CD4-positive, alpha-beta T cell (primary cell): ENCODE measurements around the gene GAS6. TPM values are rescaled to one million over a fixed set of nuclear protein-coding genes. Genes with fewer than 3 reads are reported as not detected.

Experiments used
- ATAC-seq: fragments of 200-7000 bp; cut with Tn5 transposase; one replicate; pipeline ENCODE4 v1.10.0; 2022; ENCODE audit warnings: mild to moderate bottlenecking; ENCODE audit not compliant: poor library complexity
- CTCF ChIA-PET: fragments of 350-600 bp; sonication (Branson Sonifier 250); formaldehyde crosslinking; loops from one replicate; lab custom pipeline; 2021; ENCODE audit warnings: antibody characterized with exemption, inconsistent platforms; lab: Charles Lee
- POLR2A ChIA-PET: fragments of 350-600 bp; sonication (Branson Sonifier 250); formaldehyde crosslinking; loops from one replicate; lab custom pipeline; 2021; ENCODE audit warnings: antibody characterized with exemption, inconsistent platforms; lab: Charles Lee
- DNase-seq, 14 experiments: peaks; one replicate each; pipeline ENCODE4 v3.0.0-alpha.2; 2013 to 2020; ENCODE audit warnings: mixed read lengths in 2 of 14
- H3K27ac ChIP-seq, 2 donors: one replicate each; pipeline versions ENCODE4 v1.5.1 to v1.7.0; 2013; ENCODE audit warnings: low read length in 2 of 2, low read depth in 1 of 2, mild to moderate bottlenecking in 1 of 2
- H3K27me3 ChIP-seq, 2 experiments: 1 replicate in 1 of 2; 2 replicates in 1 of 2; pipeline versions ENCODE4 v1.6.1 to v1.7.0; 2013; ENCODE audit warnings: low read length in 2 of 2, control low read depth in 1 of 2, mild to moderate bottlenecking in 1 of 2, moderate library complexity in 1 of 2; ENCODE audit not compliant: insufficient read depth in 2 of 2, control insufficient read depth in 1 of 2
- H3K36me3 ChIP-seq: one replicate; pipeline ENCODE4 v1.6.1; 2013; ENCODE audit warnings: low read length, control low read depth; ENCODE audit not compliant: insufficient read depth
- H3K4me1 ChIP-seq: one replicate; pipeline ENCODE4 v1.6.1; 2013; ENCODE audit warnings: low read length, control low read depth; ENCODE audit not compliant: insufficient read depth
- H3K4me3 ChIP-seq: one replicate; pipeline ENCODE4 v1.5.1; 2013; ENCODE audit warnings: mild to moderate bottlenecking, low read length, moderate library complexity
- H3K9me3 ChIP-seq, 2 experiments: 1 replicate in 1 of 2; 2 replicates in 1 of 2; pipeline versions ENCODE4 v1.6.1 to v1.7.0; 2013; ENCODE audit warnings: low read length in 2 of 2, mild to moderate bottlenecking in 2 of 2, control low read depth in 1 of 2, moderate library complexity in 1 of 2; ENCODE audit not compliant: control insufficient read depth in 1 of 2, insufficient read depth in 1 of 2
- H3K27ac Mint-ChIP-seq: one replicate; pipeline ENCODE4 v1.8.0; 2020; ENCODE audit warnings: mixed read lengths
- H3K27me3 Mint-ChIP-seq: one replicate; pipeline ENCODE4 v1.8.0; 2021; ENCODE audit warnings: mixed read lengths
- H3K36me3 Mint-ChIP-seq: one replicate; pipeline ENCODE4 v1.8.0; 2021; ENCODE audit warnings: low read depth, mixed read lengths
- H3K4me1 Mint-ChIP-seq: one replicate; pipeline ENCODE4 v1.8.0; 2021; ENCODE audit warnings: low read depth, mixed read lengths
- H3K4me3 Mint-ChIP-seq: one replicate; pipeline ENCODE4 v1.8.0; 2020; ENCODE audit warnings: mild to moderate bottlenecking, mixed read lengths
- H3K9me3 Mint-ChIP-seq: one replicate; pipeline ENCODE4 v1.8.0; 2020; ENCODE audit warnings: mixed read lengths
- intact Hi-C, 2 experiments: fragments of 100-400 bp; cut with DNase I in 1 of 2; cut with micrococcal nuclease in 1 of 2; formaldehyde crosslinking; loops; one replicate each; pipeline versions ENCODE4 v1.15.1 to v1.9.0; 2023 to 2025; cut with DNase I, micrococcal nuclease
- total RNA-seq, 174 experiments: library from RNA in 2 of 174; stranded (reverse) in 2 of 174; gene quantifications; one replicate each; pipeline ENCODE4 v1.2.3 and lab custom pipeline; 2021 to 2026
- TF ChIP-seq, protein P1 (sequence below): fragments of 200-600 bp; IDR thresholded peaks from one replicate; pipeline ENCODE4 v1.8.0; 2022; ENCODE audit warnings: antibody characterized with exemption, mild to moderate bottlenecking

GAS6 gene
- total RNA-seq, 2 experiments from 2014 or later, result 0.52 to 1.0 TPM

DNA sequence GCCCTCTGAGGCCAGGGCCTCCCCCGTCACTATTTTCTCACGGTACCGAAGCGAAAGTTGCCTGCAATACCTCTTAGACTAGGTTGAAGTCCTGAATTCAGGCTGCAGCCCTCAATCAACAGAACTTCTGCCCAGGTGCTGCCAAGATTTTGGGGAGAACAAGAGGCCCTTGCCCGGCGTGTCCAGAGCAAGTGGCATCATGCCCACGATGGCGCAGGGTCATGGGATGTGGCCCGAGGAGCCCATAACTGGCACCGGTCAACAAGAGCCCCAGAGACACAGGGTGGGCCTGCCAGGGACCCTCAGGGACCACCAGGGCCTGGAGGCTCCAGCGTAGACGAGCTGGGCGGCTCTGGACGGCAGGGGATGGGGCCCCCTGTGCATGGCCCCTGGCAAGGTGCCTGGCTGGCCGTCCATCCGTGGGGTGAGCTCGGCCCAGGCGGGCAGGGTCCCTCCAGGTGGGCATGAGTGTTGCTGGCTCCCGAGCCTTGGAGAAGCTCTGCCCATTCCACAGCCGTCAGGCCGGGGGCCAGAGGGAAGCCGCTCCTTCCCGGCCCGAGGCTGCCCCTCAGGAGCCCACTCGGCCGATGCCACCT, 45.1 kb downstream of the GAS6 start:
- POLR2A ChIA-PET, result no interaction called here
- Mint-ChIP-seq H3K4me3 (no peak overlapping the region), H3K27me3 (no peaks in the 10 kb centered on the region)

DNA sequence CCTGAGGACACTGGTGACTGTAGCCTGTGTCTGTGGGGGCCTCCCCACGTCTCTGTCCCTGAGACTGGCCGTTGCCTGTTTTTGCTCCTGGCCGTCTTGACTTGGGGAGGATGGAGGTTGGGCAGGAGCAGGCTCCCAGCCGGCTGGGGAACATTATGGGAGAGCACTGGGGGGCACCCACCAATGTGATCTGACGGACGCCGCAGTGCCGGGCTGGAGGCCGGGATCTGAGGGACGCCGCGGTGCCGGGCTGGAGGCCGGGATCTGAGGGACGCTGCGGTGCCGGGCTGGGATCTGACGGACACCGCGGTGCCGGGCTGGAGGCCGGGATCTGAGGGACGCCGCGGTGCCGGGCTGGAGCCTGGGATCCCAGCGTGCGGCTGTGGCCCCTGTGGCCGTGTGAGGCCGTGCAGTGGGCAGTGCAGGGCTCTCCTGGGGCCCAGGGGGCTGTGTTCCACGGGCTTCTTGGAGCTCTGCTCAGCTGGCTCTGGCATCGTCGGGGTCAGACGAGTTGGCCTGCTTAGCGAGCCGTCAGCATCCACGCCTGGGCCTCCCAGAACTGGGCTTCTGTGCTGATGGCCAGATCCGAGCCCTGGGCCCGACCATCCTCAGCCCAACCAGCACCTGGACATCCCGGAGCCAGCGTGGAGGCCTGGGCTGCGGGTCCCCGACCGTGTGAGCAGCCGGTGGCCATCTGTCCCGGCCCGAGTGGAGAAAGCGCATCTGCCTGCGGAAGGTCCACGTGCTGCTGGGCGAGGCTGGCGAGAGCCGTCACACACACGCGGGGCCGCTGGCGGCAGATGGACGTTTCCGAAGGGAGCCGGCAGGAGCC, 45.8 kb downstream of the GAS6 start:
- no peaks in the 10 kb centered on the region for H3K9me3 Mint-ChIP-seq
- POLR2A ChIA-PET, result interaction anchor here (0.6 kb wide), 1 partner anchor 249 kb away, joined by 3 read pairs; no protein-coding TSS in a partner anchor

More for the DNA sequence above, 45.1 kb downstream of the GAS6 start:
- peaks cover 8% of the 10 kb centered on the region for H3K36me3 Mint-ChIP-seq
- Histone ChIP-seq H3K27ac (no peak overlapping the region), H3K4me1 (peaks cover 17% of the 10 kb centered on the region), H3K27me3 (no peaks in the 10 kb centered on the region), H3K36me3 (no peaks in the 10 kb centered on the region), H3K9me3 (peaks cover 0 to 21% of the 10 kb centered on the region in 2 experiments), H3K4me3 (no peak overlapping the region)
- DNase-seq (no peak), ATAC-seq (no peak)
- peaks cover 23% of the 10 kb centered on the region for H3K4me1 Mint-ChIP-seq
- CTCF ChIA-PET, result no interaction called here
- no peaks in the 10 kb centered on the region for H3K9me3 Mint-ChIP-seq
- TF ChIP-seq, protein P1, sequence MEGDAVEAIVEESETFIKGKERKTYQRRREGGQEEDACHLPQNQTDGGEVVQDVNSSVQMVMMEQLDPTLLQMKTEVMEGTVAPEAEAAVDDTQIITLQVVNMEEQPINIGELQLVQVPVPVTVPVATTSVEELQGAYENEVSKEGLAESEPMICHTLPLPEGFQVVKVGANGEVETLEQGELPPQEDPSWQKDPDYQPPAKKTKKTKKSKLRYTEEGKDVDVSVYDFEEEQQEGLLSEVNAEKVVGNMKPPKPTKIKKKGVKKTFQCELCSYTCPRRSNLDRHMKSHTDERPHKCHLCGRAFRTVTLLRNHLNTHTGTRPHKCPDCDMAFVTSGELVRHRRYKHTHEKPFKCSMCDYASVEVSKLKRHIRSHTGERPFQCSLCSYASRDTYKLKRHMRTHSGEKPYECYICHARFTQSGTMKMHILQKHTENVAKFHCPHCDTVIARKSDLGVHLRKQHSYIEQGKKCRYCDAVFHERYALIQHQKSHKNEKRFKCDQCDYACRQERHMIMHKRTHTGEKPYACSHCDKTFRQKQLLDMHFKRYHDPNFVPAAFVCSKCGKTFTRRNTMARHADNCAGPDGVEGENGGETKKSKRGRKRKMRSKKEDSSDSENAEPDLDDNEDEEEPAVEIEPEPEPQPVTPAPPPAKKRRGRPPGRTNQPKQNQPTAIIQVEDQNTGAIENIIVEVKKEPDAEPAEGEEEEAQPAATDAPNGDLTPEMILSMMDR, result no peak
- intact Hi-C loops, result loop anchor here (5.0 kb wide), 3 partner anchors 84 to 409 kb away; no protein-coding TSS in a partner anchor
- H3K27ac Mint-ChIP-seq, result no peak overlapping the region

More for the DNA sequence above, 45.8 kb downstream of the GAS6 start:
- intact Hi-C loops, result loop anchor here (1.0 to 5.0 kb wide), 4 partner anchors 84 to 409 kb away; no protein-coding TSS in a partner anchor
- Histone ChIP-seq H3K36me3 (no peaks in the 10 kb centered on the region), H3K4me1 (peaks cover 17% of the 10 kb centered on the region), H3K27me3 (no peaks in the 10 kb centered on the region), H3K4me3 (no peak overlapping the region), H3K27ac (no peak overlapping the region), H3K9me3 (peaks cover 0 to 15% of the 10 kb centered on the region in 2 experiments)
- H3K4me1 Mint-ChIP-seq, result peaks cover 23% of the 10 kb centered on the region
- H3K36me3 Mint-ChIP-seq, result peaks cover 8% of the 10 kb centered on the region
- no peak for DNase-seq
- no peak overlapping the region for H3K4me3 Mint-ChIP-seq
- no peak for ATAC-seq
- TF ChIP-seq, protein P1, result no peak
- peak overlapping the region; percentile 61 for H3K27ac Mint-ChIP-seq
- H3K27me3 Mint-ChIP-seq, result no peaks in the 10 kb centered on the region
- CTCF ChIA-PET, result no interaction called here
